Upper lobe of left lung (tissue), 6 donors: ENCODE data around the gene TAOK1. TPM values are rescaled to one million over a fixed set of nuclear protein-coding genes. Genes with fewer than 3 reads are reported as not detected.

Experiments used
- ATAC-seq, 2 donors: fragments of 200-7000 bp; cut with Tn5 transposase; one replicate each; pipeline ENCODE4 v1.9.1; 2022; ENCODE audit warnings: mild to moderate bottlenecking in 2 of 2, moderate library complexity in 2 of 2; ENCODE audit not compliant: low FRiP score in 2 of 2
- DNase-seq, 2 donors: peaks; one replicate each; pipeline ENCODE4 v3.0.0-alpha.2; 2019 to 2020
- H3K27ac ChIP-seq, 4 donors: fragments of 200-600 bp; sonication (generic); one replicate each; pipeline ENCODE4 v1.5.1; 2016 to 2019
- H3K27me3 ChIP-seq, 4 donors: fragments of 200-600 bp; sonication (generic); one replicate each; pipeline ENCODE4 v1.5.1; 2017 to 2019
- H3K36me3 ChIP-seq, 4 donors: fragments of 200-600 bp; sonication (generic); one replicate each; pipeline ENCODE4 v1.5.1; 2016 to 2019
- H3K4me1 ChIP-seq, 4 donors: fragments of 200-600 bp; sonication (generic); one replicate each; pipeline ENCODE4 v1.5.1; 2018 to 2019
- H3K4me3 ChIP-seq, 4 donors: fragments of 200-600 bp; sonication (generic); one replicate each; pipeline ENCODE4 v1.5.1; 2017 to 2019; ENCODE audit warnings: mild to moderate bottlenecking in 2 of 4, moderate library complexity in 1 of 4
- H3K9me3 ChIP-seq, 4 donors: fragments of 200-600 bp; sonication (generic); one replicate each; pipeline ENCODE4 v1.5.1; 2018 to 2019
- EP300 ChIP-seq, 4 donors: sonication (generic); formaldehyde crosslinking; IDR thresholded peaks; one replicate each; pipeline ENCODE4 v1.5.1; 2017; ENCODE audit warnings: antibody characterized with exemption in 4 of 4, control low read depth in 2 of 4
- POLR2A ChIP-seq, 4 donors: fragments of 450-650 bp; IDR thresholded peaks; one replicate each; pipeline ENCODE4 v1.5.1; 2016 to 2017; ENCODE audit warnings: antibody characterized with exemption in 4 of 4, mild to moderate bottlenecking in 2 of 4
- POLR2AphosphoS5 ChIP-seq, 2 donors: sonication (generic); formaldehyde crosslinking; IDR thresholded peaks; one replicate each; pipeline ENCODE4 v1.5.1; 2017; ENCODE audit warnings: antibody characterized with exemption in 2 of 2
- WGBS, 2 donors: methylation state at CpG; one replicate each; pipeline ENCODE4 v1.1.5; 2017 to 2018; 5-methylcytosine and 5-hydroxymethylcytosine counted together
- total RNA-seq, 6 donors: library from RNA; depleted of rRNA in 4 of 6; stranded (reverse); fragments of >200 nt in 4 of 6; gene quantifications; one replicate each; pipeline versions ENCODE4 v1.1.0 to v1.2.1, GENCODE V29; 2016 to 2021
- TF ChIP-seq, protein P1 (sequence below), 6 experiments: fragments of 450-650 bp in 4 of 6; fragments of 200-600 bp in 2 of 6; sonication (generic) in 2 of 6; IDR thresholded peaks; one replicate each; pipeline ENCODE4 v1.5.1; 2016 to 2019; ENCODE audit warnings: antibody characterized with exemption in 6 of 6
- donor health status: DM: no; HTN: no; CAD: no; lungs with moderate emphysema.
- donor health status: DM: no; HTN: yes; CAD: no; lungs with severe emphysema.

The TAOK1 gene
- total RNA-seq, 6 donors from 2014 or later: 43.0 to 100 (median 59.3) TPM

DNA sequence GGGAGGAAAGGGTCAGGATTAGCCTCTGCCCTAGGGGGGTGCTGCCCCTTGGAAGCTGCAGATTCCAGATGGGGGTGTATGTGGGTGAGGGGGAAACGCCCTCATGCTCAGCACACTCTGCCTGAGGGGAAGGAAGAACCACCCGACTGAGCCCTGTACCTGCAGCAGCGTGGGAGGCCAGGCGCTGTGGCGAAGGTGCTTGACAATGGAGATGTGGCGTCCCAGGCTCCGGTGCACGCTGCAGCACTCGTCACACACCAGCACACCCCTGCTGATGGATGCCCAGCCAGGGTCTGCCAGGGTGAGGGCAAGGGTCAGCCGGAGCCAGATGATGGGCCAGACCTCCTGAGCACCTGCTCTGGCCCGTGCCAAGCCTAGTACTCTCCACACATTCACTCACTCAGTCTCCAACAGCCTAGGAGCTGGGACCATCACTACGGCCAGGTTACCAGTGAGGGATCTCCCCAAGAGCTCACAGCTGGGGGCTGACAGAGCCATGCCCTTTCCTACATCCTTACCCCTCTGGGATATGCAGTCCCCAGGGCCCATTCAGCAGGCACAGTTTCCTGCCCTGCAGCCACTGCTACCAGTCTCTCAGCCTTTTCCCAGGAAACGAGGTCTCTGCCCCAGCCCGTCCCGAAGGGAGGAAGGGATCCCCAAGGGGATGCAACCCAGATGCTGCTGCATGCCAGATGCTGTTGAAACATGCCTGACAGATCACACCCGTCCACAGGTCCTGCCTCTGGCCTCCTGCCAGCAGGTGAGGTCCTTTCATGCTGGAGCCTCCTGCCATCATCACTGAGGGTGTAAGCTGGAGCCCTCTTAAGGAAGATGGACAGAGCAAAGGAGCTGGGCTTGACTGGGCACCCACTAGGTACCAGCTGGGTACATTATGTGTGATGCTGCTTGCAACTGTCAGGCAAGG, 193.4 kb downstream of the TAOK1 start:
- H3K36me3 ChIP-seq: peaks cover 0 to 46% (median 20%) of the 10 kb centered on the region in 4 donors
- 82 to 91% methylated on average over 11 to 16 of the region's 16 CpGs for WGBS, 2 donors
- H3K4me1 ChIP-seq: peaks cover 36 to 57% (median 50%) of the 10 kb centered on the region in 4 donors
- no peak overlapping the region for H3K4me3 ChIP-seq
- TF ChIP-seq, protein P1, sequence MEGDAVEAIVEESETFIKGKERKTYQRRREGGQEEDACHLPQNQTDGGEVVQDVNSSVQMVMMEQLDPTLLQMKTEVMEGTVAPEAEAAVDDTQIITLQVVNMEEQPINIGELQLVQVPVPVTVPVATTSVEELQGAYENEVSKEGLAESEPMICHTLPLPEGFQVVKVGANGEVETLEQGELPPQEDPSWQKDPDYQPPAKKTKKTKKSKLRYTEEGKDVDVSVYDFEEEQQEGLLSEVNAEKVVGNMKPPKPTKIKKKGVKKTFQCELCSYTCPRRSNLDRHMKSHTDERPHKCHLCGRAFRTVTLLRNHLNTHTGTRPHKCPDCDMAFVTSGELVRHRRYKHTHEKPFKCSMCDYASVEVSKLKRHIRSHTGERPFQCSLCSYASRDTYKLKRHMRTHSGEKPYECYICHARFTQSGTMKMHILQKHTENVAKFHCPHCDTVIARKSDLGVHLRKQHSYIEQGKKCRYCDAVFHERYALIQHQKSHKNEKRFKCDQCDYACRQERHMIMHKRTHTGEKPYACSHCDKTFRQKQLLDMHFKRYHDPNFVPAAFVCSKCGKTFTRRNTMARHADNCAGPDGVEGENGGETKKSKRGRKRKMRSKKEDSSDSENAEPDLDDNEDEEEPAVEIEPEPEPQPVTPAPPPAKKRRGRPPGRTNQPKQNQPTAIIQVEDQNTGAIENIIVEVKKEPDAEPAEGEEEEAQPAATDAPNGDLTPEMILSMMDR (IDR thresholded peaks at IDR 0.05): no peak
- TF ChIP-seq POLR2A (IDR thresholded peaks at IDR 0.05) (no peak), POLR2AphosphoS5 (IDR thresholded peaks at IDR 0.05) (no peak), EP300 (IDR thresholded peaks at IDR 0.05) (no peak)
- no peaks in the 10 kb centered on the region for H3K9me3 ChIP-seq
- ATAC-seq: no peak
- no peaks in the 10 kb centered on the region for H3K27me3 ChIP-seq
- no peak for DNase-seq
- H3K27ac ChIP-seq: peak overlapping the region; percentile 84 to 92 (median 89)

DNA sequence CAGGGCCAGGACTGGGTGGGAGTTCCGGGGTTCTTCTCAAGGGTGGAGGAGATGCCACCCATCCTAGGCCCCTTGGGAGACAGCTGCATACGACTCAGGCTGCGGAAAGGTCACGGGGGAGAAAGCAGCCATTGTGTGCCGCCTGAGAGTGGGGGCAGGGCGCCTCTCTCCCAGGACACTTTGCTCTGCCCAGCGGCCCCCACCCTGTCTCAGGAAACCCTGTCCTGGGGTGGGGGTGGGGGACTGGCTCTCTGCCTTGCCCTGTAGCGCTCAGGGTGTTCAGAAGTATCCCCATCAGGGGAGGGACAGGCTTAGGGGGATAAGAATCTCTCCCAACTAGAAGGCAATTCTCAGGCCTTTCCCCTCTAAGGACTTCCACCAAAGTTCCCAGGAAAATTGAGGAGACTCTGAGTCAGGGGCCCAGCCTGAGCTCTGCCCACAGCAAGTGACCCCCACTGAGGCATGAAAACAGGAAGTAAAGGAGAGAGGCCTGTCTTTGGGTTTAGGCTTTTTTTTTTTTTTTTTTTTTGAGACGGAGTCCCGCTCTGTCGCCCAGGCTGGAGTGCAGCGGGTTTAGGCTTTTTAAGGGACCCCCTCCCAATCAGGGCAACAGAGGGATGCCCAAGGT, 194.4 kb downstream of the TAOK1 start:
- H3K27ac ChIP-seq: peak overlapping the region; percentile 84 to 92 (median 89)
- DNase-seq: no peak
- no peaks in the 10 kb centered on the region for H3K9me3 ChIP-seq
- WGBS, 2 donors: 45 to 63% methylated on average over 5 to 9 of the region's 12 CpGs
- ATAC-seq: no peak
- H3K36me3 ChIP-seq: peaks cover 0 to 36% (median 20%) of the 10 kb centered on the region in 4 donors
- H3K4me3 ChIP-seq: peak overlapping the region in 3 of 4 donors; percentile 43 to 95 (median 81)
- H3K4me1 ChIP-seq: peaks cover 40 to 60% (median 51%) of the 10 kb centered on the region in 4 donors
- H3K27me3 ChIP-seq: no peaks in the 10 kb centered on the region
- peak in 1 of 2 donors; percentile 64 for TF ChIP-seq POLR2AphosphoS5 (IDR thresholded peaks at IDR 0.05)
- peak in 1 of 4 donors; percentile 59 for TF ChIP-seq EP300 (IDR thresholded peaks at IDR 0.05)
- TF ChIP-seq POLR2A (IDR thresholded peaks at IDR 0.05): peak in 1 of 4 donors; percentile 9
- TF ChIP-seq, protein P1 (IDR thresholded peaks at IDR 0.05): no peak

DNA sequence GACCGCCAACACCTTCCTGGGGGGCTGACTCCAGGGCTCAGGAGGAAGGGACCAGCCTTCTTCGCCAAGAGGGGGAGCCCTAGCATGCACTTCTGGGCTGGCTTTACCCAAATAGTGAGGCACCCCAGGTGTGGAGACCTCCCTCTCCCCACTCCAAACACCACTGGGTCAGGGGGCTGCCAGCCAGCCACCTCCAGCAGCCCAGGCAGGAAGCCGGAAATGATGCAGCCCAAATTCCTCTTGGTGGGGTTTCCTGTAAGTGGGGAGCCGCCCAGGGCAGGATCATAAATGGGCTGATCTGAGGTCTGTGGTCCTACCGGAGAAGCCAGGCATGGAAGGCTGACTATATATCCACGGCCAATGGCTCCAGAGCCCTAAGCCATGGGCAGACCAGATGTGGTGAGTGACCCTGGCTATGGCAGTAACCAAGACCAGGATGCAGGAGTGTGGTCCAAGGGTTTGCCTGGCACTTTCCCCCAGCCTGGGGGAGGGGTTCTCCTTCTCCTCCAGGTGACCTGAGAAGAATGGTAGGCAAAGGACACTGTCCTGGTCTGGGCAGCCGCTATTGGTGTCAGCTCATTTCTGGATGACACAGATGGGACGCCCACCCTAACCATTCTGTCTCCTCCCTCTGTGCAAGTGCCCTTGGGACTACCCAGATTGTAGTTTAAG, 195.1 kb downstream of the TAOK1 start:
- peak; percentile 79 to 87 for TF ChIP-seq POLR2AphosphoS5 (IDR thresholded peaks at IDR 0.05)
- TF ChIP-seq, protein P1 (IDR thresholded peaks at IDR 0.05): peak in 3 of 6 experiments; percentile 20 to 35 (median 27)
- peak in 3 of 4 donors; percentile 28 to 51 (median 43) for TF ChIP-seq POLR2A (IDR thresholded peaks at IDR 0.05)
- TF ChIP-seq EP300 (IDR thresholded peaks at IDR 0.05): peak in 2 of 4 donors; percentile 90 to 91
- no peaks in the 10 kb centered on the region for H3K9me3 ChIP-seq
- DNase-seq: no peak
- ATAC-seq: no peak
- H3K4me1 ChIP-seq: peaks cover 47 to 62% (median 56%) of the 10 kb centered on the region in 4 donors
- WGBS, 2 donors: 46 to 94% methylated on average over 2 to 8 of the region's 8 CpGs
- peak overlapping the region; percentile 84 to 92 (median 89) for H3K27ac ChIP-seq
- peak overlapping the region; percentile 35 to 95 (median 62) for H3K4me3 ChIP-seq
- no peaks in the 10 kb centered on the region for H3K27me3 ChIP-seq
- H3K36me3 ChIP-seq: peaks cover 0 to 31% (median 17%) of the 10 kb centered on the region in 4 donors

DNA sequence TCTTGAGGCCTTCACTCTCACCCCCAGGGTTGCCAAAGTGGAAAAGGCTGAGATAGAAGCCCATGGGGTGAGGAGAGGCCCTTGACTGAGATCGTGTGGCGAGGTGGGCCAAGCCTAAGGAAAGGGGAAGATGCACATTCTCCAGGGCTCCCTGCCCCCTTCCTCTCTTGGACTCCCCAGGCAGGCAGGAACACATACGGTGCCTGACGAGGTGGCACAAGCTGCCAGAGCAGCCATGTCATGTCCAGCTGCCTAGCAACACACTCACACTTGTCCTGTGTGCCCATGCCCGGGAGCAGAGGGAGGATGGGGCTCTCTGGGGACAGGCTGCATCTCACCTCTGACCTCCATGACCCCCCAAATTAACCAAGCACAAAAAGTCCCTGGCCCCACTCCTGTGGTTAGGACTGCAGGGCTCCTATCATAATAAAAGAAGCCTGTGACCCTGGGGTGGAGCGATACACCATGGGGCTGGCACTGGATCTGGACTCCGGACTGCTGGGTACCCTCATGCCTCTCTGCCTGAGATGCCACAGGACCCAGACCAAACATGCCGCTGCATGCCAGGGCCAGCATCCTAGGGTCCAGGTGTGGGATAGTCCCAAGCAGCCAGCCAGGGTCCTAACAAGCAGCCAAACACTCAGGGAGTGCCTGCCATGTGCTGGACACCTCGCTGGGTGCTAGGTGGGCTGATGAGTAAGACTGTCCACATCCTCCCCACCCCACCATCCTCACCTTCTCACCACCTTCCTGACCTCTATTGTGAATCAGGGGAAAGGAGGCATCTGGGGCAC, 196.7 kb downstream of the TAOK1 start:
- ATAC-seq (no peak), DNase-seq (no peak)
- Histone ChIP-seq H3K27me3 (peaks cover 0 to under 1% (median 0%) of the 10 kb centered on the region in 4 donors), H3K36me3 (peaks cover 0 to 17% (median 7%) of the 10 kb centered on the region in 4 donors), H3K27ac (peak overlapping the region; percentile 84 to 92 (median 89)), H3K4me1 (peaks cover 63 to 74% (median 69%) of the 10 kb centered on the region in 4 donors), H3K4me3 (peak overlapping the region in 3 of 4 donors; percentile 43 to 95 (median 81)), H3K9me3 (no peaks in the 10 kb centered on the region)
- TF ChIP-seq, protein P1 (IDR thresholded peaks at IDR 0.05): no peak
- TF ChIP-seq EP300 (IDR thresholded peaks at IDR 0.05): no peak
- TF ChIP-seq POLR2A (IDR thresholded peaks at IDR 0.05): no peak
- no peak for TF ChIP-seq POLR2AphosphoS5 (IDR thresholded peaks at IDR 0.05)
- 59 to 64% methylated on average over 6 to 9 of the region's 9 CpGs for WGBS, 2 donors
